MCF 10A (cell line): ENCODE results near the gene TBC1D12. TPM values are rescaled to one million over a fixed set of nuclear protein-coding genes. Genes with fewer than 3 reads are reported as not detected.

Source experiments
- BruUV-seq: library from RNA; stranded (reverse); fragments of 400-500 nt; replicated peaks from 2 replicates; lab custom pipeline; 2021; lab: Mats Ljungman, UMichigan
- CTCF ChIA-PET: fragments of 300-600 bp; sonication (Branson Sonifier 250); formaldehyde crosslinking; extraction: SDS; loops from one replicate; lab custom pipeline; 2021; ENCODE audit warnings: antibody characterized with exemption, inconsistent platforms; lab: Yijun Ruan, JAX
- POLR2A ChIA-PET: fragments of 300-600, 350-650 bp; sonication (Branson Sonifier 250); formaldehyde crosslinking; extraction: SDS; loops from one replicate; lab custom pipeline; 2020; ENCODE audit warnings: antibody characterized with exemption, inconsistent platforms; lab: Yijun Ruan, JAX
- DNase-seq: peaks from one replicate; pipeline ENCODE4 v3.0.0-alpha.2; 2018; ENCODE audit not compliant: unreplicated experiment
- H3K27ac Mint-ChIP-seq: one replicate; pipeline ENCODE4 v1.8.0; 2022; ENCODE audit warnings: mild to moderate bottlenecking, low read depth, mixed read lengths; ENCODE audit not compliant: unreplicated experiment
- H3K27me3 Mint-ChIP-seq: one replicate; pipeline ENCODE4 v1.8.0; 2022; ENCODE audit warnings: mixed read lengths; ENCODE audit not compliant: insufficient read depth, unreplicated experiment
- H3K36me3 Mint-ChIP-seq: one replicate; pipeline ENCODE4 v1.8.0; 2022; ENCODE audit warnings: mild to moderate bottlenecking, moderate library complexity, mixed read lengths; ENCODE audit not compliant: insufficient read depth, unreplicated experiment
- H3K4me1 Mint-ChIP-seq: one replicate; pipeline ENCODE4 v1.8.0; 2022; ENCODE audit warnings: mixed read lengths; ENCODE audit not compliant: insufficient read depth, unreplicated experiment
- H3K4me3 Mint-ChIP-seq: one replicate; pipeline ENCODE4 v1.8.0; 2022; ENCODE audit warnings: mild to moderate bottlenecking, moderate library complexity, mixed read lengths; ENCODE audit not compliant: unreplicated experiment
- H3K9me3 Mint-ChIP-seq: one replicate; pipeline ENCODE4 v1.8.0; 2022; ENCODE audit warnings: mixed read lengths; ENCODE audit not compliant: unreplicated experiment
- CTCF ChIP-seq: fragments of 200-600 bp; IDR thresholded peaks from one replicate; pipeline ENCODE4 v1.8.0; 2022; ENCODE audit warnings: antibody characterized with exemption, mild to moderate bottlenecking; ENCODE audit not compliant: unreplicated experiment
- intact Hi-C: fragments of 100-400 bp; cut with micrococcal nuclease; formaldehyde crosslinking; loops from 2 replicates; pipeline ENCODE4 v1.14.1; 2022
- total RNA-seq: library from RNA; stranded (reverse); gene quantifications from 2 replicates; pipeline ENCODE4 v1.2.3, GENCODE V29; 2022

Gene TBC1D12
- total RNA-seq, 1 experiment from 2014 or later = 5.4 TPM

- intact Hi-C loops = no loop called here
- no peaks in the 10 kb centered on the region for H3K9me3 Mint-ChIP-seq
- ChIA-PET POLR2A (interaction anchor here (0.6 kb wide), 1 partner anchor 17 kb away, joined by 3 read pairs; no protein-coding TSS in a partner anchor), CTCF (interaction anchor here (1.4 kb wide), 1 partner anchor 23 kb away, joined by 5 read pairs; no protein-coding TSS in a partner anchor)
- no peaks in the 10 kb centered on the region for H3K27me3 Mint-ChIP-seq
- no peak overlapping the region for H3K4me3 Mint-ChIP-seq
- no peaks in the 10 kb centered on the region for H3K36me3 Mint-ChIP-seq
- no peak for TF ChIP-seq CTCF
- H3K27ac Mint-ChIP-seq = no peak overlapping the region
- peaks cover 12% of the 10 kb centered on the region for H3K4me1 Mint-ChIP-seq
- no peak for DNase-seq
- BruUV-seq = no TSS peak
Observed at GRCh38 chr10:94420998-94421528, 18.7 kb downstream of the TBC1D12 start.

- intact Hi-C loops = no loop called here
- Mint-ChIP-seq H3K9me3 (no peaks in the 10 kb centered on the region), H3K36me3 (no peaks in the 10 kb centered on the region), H3K4me3 (no peak overlapping the region), H3K4me1 (no peaks in the 10 kb centered on the region), H3K27ac (no peak overlapping the region), H3K27me3 (no peaks in the 10 kb centered on the region)
- ChIA-PET CTCF (interaction anchor here (0.7 to 1.9 kb wide), 4 partner anchors 20 to 103 kb away, joined by 3 to 13 read pairs (median 3); no protein-coding TSS in a partner anchor), POLR2A (no interaction called here)
- BruUV-seq = no TSS peak
- TF ChIP-seq CTCF = no peak
- DNase-seq = no peak
Observed at GRCh38 chr10:94423627-94424026, 21.3 kb downstream of the TBC1D12 start.

DNA sequence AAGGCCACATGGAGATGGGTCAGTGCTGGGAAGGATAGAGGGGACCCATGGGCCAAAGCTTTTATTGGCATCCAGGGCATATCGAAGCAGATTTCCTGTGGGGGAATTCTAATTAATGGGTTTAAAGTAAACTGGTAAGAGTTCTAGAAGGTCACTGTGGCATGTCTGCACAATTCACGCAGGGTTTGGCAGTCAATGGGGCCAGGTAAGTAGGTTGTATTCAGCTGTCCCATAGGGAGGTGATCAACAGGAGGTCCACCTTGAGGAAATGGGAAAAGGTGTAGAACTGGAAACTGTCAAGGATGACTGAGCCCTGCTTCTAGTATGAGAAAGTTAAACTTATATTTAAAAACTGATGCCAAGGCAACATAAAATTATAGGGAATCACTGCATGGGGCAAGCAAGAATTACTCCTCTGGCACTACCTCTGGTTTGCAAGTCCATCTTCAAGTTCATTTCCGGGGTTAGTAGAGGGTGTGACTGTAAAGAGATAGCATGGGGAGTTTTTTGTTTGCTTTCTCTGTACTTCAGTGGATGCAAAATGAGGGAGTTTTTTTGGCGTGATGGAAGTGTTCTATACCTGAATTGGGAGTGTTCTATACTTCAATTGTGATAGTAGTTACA, 22.5 kb downstream of the TBC1D12 start:
- TF ChIP-seq CTCF = no peak
- POLR2A ChIA-PET = interaction anchor here (0.6 kb wide), 2 partner anchors 8 to 9 kb away, joined by 3 to 4 read pairs; no protein-coding TSS in a partner anchor
- no peak overlapping the region for H3K27ac Mint-ChIP-seq

DNA sequence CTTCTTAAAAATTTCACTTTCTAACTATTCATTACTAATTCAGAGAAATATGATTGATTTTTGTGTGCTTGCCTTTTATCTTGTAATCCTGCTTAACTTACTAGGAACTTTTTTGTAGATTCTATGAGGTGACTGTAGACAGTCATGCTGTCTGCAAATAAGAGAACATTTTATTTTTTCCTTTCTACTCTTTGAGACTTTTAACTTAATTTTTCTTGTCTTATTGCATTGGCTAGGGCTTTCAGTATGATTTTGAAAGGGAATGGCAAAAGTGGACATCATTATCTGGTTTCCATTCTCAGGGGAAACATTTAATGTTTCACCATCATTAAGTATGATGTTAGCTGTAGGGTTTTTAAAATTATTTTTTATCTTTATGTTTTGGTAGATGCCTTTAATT, 23.6 kb downstream of the TBC1D12 start:
- Mint-ChIP-seq H3K27ac (no peak overlapping the region), H3K27me3 (no peaks in the 10 kb centered on the region), H3K4me1 (peaks cover 5% of the 10 kb centered on the region), H3K9me3 (no peaks in the 10 kb centered on the region), H3K36me3 (no peaks in the 10 kb centered on the region), H3K4me3 (no peak overlapping the region)
- no peak for DNase-seq
- ChIA-PET POLR2A (no interaction called here), CTCF (interaction anchor here (0.5 to 1.2 kb wide), 4 partner anchors 10 to 98 kb away, joined by 3 to 7 read pairs (median 4); no protein-coding TSS in a partner anchor)
- no TSS peak for BruUV-seq
- intact Hi-C loops = no loop called here
- TF ChIP-seq CTCF = no peak

More for the DNA sequence above, 22.5 kb downstream of the TBC1D12 start:
- H3K27me3 Mint-ChIP-seq = no peaks in the 10 kb centered on the region
- intact Hi-C loops = no loop called here
- no TSS peak for BruUV-seq
- no peaks in the 10 kb centered on the region for H3K36me3 Mint-ChIP-seq
- H3K9me3 Mint-ChIP-seq = no peaks in the 10 kb centered on the region
- no peak overlapping the region for H3K4me3 Mint-ChIP-seq
- CTCF ChIA-PET = interaction anchor here (0.9 to 1.4 kb wide), 2 partner anchors 18 to 99 kb away, joined by 4 read pairs; no protein-coding TSS in a partner anchor
- DNase-seq = no peak
- H3K4me1 Mint-ChIP-seq = no peaks in the 10 kb centered on the region
